HUES6 (cell line): ENCODE results near the gene TIAM2.

ENCODE experiments used
- H3K27ac ChIP-seq: 2 replicates; pipeline ENCODE4 v1.7.0; 2013; ENCODE audit warnings: low read depth, mild to moderate bottlenecking, low read length, inconsistent platforms
- H3K27me3 ChIP-seq: 2 replicates; pipeline ENCODE4 v1.6.1; 2013; ENCODE audit warnings: low read length; ENCODE audit not compliant: control insufficient read depth, insufficient read depth
- H3K36me3 ChIP-seq: 2 replicates; pipeline ENCODE4 v1.6.1; 2013; ENCODE audit warnings: low read length; ENCODE audit not compliant: control insufficient read depth, insufficient read depth
- H3K4me1 ChIP-seq: 2 replicates; pipeline ENCODE4 v1.6.1; 2013; ENCODE audit warnings: low read length; ENCODE audit not compliant: control insufficient read depth, insufficient read depth
- H3K4me3 ChIP-seq: 2 replicates; pipeline ENCODE4 v1.5.1; 2013; ENCODE audit warnings: low read depth, low read length
- H3K9ac ChIP-seq: one replicate; pipeline ENCODE4 v1.6.1; 2013; ENCODE audit warnings: mild to moderate bottlenecking, low read length
- H3K9me3 ChIP-seq: 2 replicates; pipeline ENCODE4 v1.6.1; 2013; ENCODE audit warnings: low read depth, low read length; ENCODE audit not compliant: control insufficient read depth, insufficient read depth

The TIAM2 gene

DNA sequence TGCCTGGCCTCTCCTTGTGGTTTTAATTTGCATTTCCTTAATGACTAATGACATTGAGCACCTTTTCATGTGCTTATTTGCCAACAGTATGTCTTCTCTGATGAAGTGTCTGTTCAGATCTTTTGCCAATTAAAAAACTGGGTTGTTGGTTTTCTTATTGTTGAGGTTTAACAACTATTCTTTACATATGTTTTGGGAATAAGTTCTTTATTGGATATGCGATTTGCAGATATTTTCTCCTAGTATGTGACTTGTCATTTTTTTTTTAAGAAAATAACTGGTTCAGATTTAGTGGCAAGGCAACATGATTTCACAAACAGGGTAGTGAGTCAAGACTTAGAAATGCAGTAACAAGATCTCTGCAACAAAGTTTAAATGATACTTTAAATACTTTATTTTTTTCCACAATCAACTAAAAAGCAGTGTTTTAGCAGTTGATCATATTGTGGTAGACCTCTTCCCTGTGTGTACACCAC, 67.8 kb downstream of the TIAM2 start:
- Histone ChIP-seq H3K27ac (no peak overlapping the region), H3K27me3 (no peaks in the 10 kb centered on the region), H3K36me3 (no peaks in the 10 kb centered on the region)

GRCh38 chr6:155064303-155064702, 69.2 kb downstream of the TIAM2 start:
- no peak overlapping the region for H3K27ac ChIP-seq
- H3K4me1 ChIP-seq: peaks cover 19% of the 10 kb centered on the region
- peaks cover 6% of the 10 kb centered on the region; the same call in 1 of the 2 replicates for H3K9me3 ChIP-seq
- no peak overlapping the region for H3K4me3 ChIP-seq
- H3K36me3 ChIP-seq: no peaks in the 10 kb centered on the region
- H3K27me3 ChIP-seq: no peaks in the 10 kb centered on the region
- H3K9ac ChIP-seq: no peak overlapping the region

More for the DNA sequence above, 67.8 kb downstream of the TIAM2 start:
- H3K4me3 ChIP-seq: no peak overlapping the region
- peaks cover 6% of the 10 kb centered on the region; the same call in 1 of the 2 replicates for H3K9me3 ChIP-seq
- H3K9ac ChIP-seq: no peak overlapping the region
- peaks cover 19% of the 10 kb centered on the region for H3K4me1 ChIP-seq

DNA sequence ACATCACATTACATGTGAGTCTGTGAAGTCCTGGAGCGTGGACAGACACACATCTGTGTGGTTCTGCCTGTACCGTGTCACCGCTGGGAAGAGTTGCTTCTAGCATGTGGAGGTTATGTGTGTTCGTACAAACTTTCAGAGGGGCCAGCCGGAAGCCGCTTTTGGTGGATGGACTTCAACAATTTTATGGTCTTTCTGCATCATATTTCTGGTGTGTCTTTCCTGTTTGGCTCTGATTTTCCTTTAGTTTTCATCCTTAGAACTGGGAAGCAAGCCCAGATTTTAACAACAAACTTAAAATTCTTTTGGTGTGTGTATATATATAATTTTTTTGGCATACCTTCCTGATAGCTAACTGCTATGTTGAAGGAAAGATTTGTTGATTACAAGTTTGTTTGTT, 71.2 kb downstream of the TIAM2 start:
- Histone ChIP-seq H3K36me3 (no peaks in the 10 kb centered on the region), H3K4me1 (peaks cover 19% of the 10 kb centered on the region), H3K9me3 (no peaks in the 10 kb centered on the region; the same call in 1 of the 2 replicates), H3K27ac (no peak overlapping the region), H3K9ac (no peak overlapping the region), H3K27me3 (no peaks in the 10 kb centered on the region), H3K4me3 (no peak overlapping the region)

DNA sequence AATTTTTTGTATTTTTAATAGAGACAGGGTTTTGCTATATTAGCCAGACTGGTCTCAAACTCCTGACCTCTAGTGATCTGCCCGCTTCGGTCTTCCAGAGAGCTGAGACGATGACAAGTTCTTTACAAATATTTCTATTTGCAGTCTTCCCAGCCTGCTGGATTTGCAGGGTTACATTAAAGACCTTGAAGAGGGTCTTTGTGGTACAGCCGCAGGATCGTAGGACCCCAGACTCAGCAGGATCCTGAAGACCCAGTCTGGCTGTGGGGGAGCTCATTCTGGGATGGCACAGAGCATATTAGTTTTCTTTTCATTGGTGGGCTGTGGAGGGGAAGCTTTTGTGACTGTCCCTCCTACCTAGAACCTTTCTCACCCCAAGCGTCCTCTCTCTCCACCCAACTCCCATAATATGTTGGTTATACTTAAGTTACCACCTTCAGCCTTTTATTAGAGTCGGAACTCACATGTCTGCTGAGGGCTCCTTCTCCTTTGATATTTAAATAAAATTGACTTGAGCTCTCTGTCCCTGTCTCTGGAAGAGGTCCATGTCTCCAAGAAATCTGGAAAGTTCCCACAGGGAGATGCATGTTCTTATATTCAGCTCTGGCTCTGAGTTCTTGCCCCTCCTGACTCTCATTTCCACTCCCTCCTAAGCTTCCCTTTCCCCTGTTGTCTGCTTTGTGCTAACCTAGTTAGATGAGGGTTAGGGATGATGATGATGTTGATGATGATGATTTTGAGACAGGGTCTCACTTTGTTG, 72.0 kb downstream of the TIAM2 start:
- H3K36me3 ChIP-seq: no peaks in the 10 kb centered on the region
- H3K27ac ChIP-seq: no peak overlapping the region
- H3K9me3 ChIP-seq: no peaks in the 10 kb centered on the region
- peaks cover 19% of the 10 kb centered on the region for H3K4me1 ChIP-seq
- H3K4me3 ChIP-seq: no peak overlapping the region
- no peaks in the 10 kb centered on the region for H3K27me3 ChIP-seq
- no peak overlapping the region for H3K9ac ChIP-seq

GRCh38 chr6:155067956-155068615, 73.0 kb downstream of the TIAM2 start:
- Histone ChIP-seq H3K36me3 (no peaks in the 10 kb centered on the region), H3K9me3 (no peaks in the 10 kb centered on the region), H3K27ac (no peak overlapping the region), H3K4me1 (peaks cover 18% of the 10 kb centered on the region), H3K27me3 (no peaks in the 10 kb centered on the region), H3K4me3 (no peak overlapping the region), H3K9ac (no peak overlapping the region)

DNA sequence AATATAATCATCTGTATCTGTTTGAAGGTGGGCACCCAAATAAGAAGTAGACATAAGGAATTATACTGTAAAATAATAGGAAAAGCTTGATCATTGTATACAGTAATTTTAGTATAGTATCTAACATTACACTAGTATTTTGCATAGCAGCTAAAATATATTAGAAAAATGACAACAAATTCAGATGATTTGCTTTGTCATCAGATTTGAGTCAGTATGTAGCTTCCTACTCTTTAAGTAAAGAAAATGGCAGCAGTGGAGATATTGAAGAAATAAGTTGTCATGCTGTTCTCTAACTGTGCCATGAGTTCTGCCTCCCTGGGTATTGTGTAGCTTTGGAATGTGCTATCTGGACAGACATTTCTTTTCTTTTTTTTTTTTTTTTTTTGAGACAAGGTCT, 74.4 kb downstream of the TIAM2 start:
- H3K27me3 ChIP-seq: no peaks in the 10 kb centered on the region

DNA sequence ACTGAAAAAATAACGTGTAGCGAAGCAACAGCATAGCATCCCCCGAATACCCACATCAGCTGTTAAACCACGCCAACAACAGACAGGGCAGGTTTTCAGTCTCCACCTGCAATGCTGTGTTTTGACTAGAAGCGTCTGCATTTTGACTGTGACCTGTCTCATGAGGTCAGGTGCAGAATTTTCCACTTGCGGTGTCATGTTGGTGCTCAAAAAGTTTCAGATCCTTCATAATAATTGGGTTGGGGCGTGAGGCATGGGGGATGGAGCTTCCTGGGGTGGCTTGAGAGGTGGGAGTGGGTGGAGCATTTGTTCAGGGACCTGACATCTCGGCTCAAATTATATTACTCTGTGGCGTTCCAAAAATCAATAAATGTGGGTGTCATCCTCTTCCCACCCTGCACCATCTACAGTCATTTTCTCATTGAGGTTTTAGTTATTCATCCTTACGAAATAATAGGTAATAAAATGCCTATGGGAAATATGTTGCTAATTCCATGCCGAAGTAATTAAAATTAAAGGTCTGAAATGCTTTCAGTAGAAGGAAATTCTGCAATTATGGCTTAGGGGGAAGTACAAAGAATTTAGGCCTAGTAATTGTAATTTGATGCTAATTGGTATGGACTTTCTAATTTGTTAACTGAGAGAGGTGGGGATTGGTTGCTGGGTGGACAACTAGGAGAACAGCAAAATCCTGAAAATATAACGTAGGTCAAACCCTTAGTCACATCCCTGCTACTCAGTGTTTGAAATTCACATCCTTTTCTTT, 81.0 kb downstream of the TIAM2 start:
- no peak overlapping the region for H3K4me3 ChIP-seq

More for the DNA sequence above, 74.4 kb downstream of the TIAM2 start:
- Histone ChIP-seq H3K9me3 (no peaks in the 10 kb centered on the region), H3K36me3 (no peaks in the 10 kb centered on the region), H3K4me3 (no peak overlapping the region), H3K4me1 (peaks cover 13% of the 10 kb centered on the region), H3K9ac (no peak overlapping the region), H3K27ac (no peak overlapping the region)

GRCh38 chr6:155077331-155077730, 82.2 kb downstream of the TIAM2 start:
- Histone ChIP-seq H3K4me1 (peaks cover 10% of the 10 kb centered on the region; the same call in 1 of the 2 replicates), H3K9ac (no peak overlapping the region), H3K27me3 (no peaks in the 10 kb centered on the region), H3K36me3 (no peaks in the 10 kb centered on the region), H3K27ac (no peak overlapping the region), H3K9me3 (no peaks in the 10 kb centered on the region), H3K4me3 (no peak overlapping the region)

More for the DNA sequence above, 81.0 kb downstream of the TIAM2 start:
- H3K27me3 ChIP-seq: no peaks in the 10 kb centered on the region
- H3K9me3 ChIP-seq: no peaks in the 10 kb centered on the region
- H3K4me1 ChIP-seq: peaks cover 10% of the 10 kb centered on the region; the same call in 1 of the 2 replicates
- H3K27ac ChIP-seq: no peak overlapping the region
- no peak overlapping the region for H3K9ac ChIP-seq
- no peaks in the 10 kb centered on the region for H3K36me3 ChIP-seq

DNA sequence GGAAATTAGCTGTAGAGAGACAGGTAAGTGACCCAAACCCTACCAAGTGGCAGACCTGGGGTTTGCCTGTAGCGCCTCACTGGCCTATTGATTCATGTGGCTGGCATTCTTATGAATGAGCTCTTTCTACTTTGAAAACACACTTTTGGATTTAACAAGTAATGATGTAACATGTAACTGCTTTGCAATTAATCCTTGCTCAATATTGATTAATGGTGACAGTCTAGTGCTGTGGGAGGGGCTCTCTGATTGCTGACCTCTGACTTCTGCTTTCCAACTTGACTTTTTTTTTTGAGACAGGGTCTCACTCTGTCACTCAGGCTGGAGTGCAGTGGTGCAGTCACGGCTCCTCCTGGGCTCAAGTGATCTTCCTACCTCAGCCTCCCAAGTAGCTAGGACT, 82.7 kb downstream of the TIAM2 start:
- Histone ChIP-seq H3K27me3 (no peaks in the 10 kb centered on the region), H3K9me3 (no peaks in the 10 kb centered on the region), H3K9ac (no peak overlapping the region), H3K36me3 (no peaks in the 10 kb centered on the region), H3K4me3 (no peak overlapping the region), H3K4me1 (peaks cover 10% of the 10 kb centered on the region; the same call in 1 of the 2 replicates), H3K27ac (no peak overlapping the region)

DNA sequence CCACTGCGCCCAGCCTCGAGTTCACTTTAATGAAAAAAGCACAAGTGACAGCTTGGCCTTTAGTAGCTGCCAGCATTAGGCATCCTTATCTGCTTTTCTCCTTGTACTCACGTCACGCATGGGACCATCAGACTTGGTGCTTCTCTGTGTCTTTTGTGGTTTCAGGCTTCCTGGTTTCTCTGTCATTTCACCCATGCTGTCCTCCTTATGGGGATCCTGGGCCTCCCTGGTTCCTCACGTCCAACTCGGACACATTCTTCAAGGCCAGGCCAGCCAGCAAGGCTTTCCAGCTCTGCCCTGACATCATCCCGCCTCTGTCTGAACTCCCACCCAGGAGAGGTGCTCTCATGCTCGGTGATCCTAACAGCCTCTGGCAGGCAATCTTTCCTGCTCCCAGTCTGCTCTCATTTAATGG, 83.2 kb downstream of the TIAM2 start:
- no peak overlapping the region for H3K27ac ChIP-seq
- no peaks in the 10 kb centered on the region for H3K9me3 ChIP-seq
- peaks cover 10% of the 10 kb centered on the region; the same call in 1 of the 2 replicates for H3K4me1 ChIP-seq
- no peaks in the 10 kb centered on the region for H3K36me3 ChIP-seq
- no peak overlapping the region for H3K9ac ChIP-seq
- H3K27me3 ChIP-seq: no peaks in the 10 kb centered on the region
- no peak overlapping the region for H3K4me3 ChIP-seq
